GM23338 (cell line): Measurements from ENCODE around the gene DNAJC12. TPM values are rescaled to one million over a fixed set of nuclear protein-coding genes. Genes with fewer than 3 reads are reported as not detected.

Source experiments
- ATAC-seq: fragments of 200-7000 bp; cut with Tn5 transposase; 3 replicates; pipeline ENCODE4 v1.9.1; 2020
- DNase-seq: peaks from one replicate; pipeline ENCODE4 v3.0.0-alpha.2; 2015; ENCODE audit warnings: low spot score
- H2AFZ ChIP-seq: fragments of 200-600 bp; sonication (generic); 2 replicates; pipeline ENCODE4 v1.8.0; 2016; ENCODE audit warnings: antibody characterized with exemption, mild to moderate bottlenecking, moderate library complexity
- H3F3A ChIP-seq: fragments of 200-600 bp; sonication (generic); replicated peaks from 2 replicates; pipeline ENCODE4 v1.8.0; 2017; ENCODE audit warnings: antibody characterized with exemption, mixed run types, low read depth
- H3K27ac ChIP-seq: fragments of 200-600 bp; sonication (generic); 2 replicates; pipeline ENCODE4 v1.6.1; 2016; ENCODE audit warnings: low read depth
- H3K27me3 ChIP-seq: fragments of 200-600 bp; sonication (generic); 2 replicates; pipeline ENCODE4 v1.8.0; 2016; ENCODE audit warnings: mild to moderate bottlenecking, mixed run types, moderate library complexity; ENCODE audit not compliant: insufficient read depth
- H3K36me3 ChIP-seq: fragments of 200-600 bp; sonication (generic); 2 replicates; pipeline ENCODE4 v1.8.0; 2016; ENCODE audit warnings: mild to moderate bottlenecking; ENCODE audit not compliant: insufficient read depth
- H3K4me1 ChIP-seq: fragments of 200-600 bp; sonication (generic); 2 replicates; pipeline ENCODE4 v1.8.0; 2016; ENCODE audit warnings: mild to moderate bottlenecking, moderate library complexity; ENCODE audit not compliant: insufficient read depth
- H3K4me2 ChIP-seq: fragments of 200-600 bp; sonication (generic); 2 replicates; pipeline ENCODE4 v1.7.1; 2017; ENCODE audit warnings: mixed run types
- H3K4me3 ChIP-seq: fragments of 200-600 bp; sonication (generic); 2 replicates; pipeline ENCODE4 v1.6.1; 2016; ENCODE audit warnings: mixed run types
- H3K79me2 ChIP-seq: fragments of 200-600 bp; sonication (generic); replicated peaks from 2 replicates; pipeline ENCODE4 v1.8.0; 2017; ENCODE audit warnings: mild to moderate bottlenecking; ENCODE audit not compliant: insufficient read depth
- H3K9me2 ChIP-seq: fragments of 200-600 bp; sonication (generic); 2 replicates; pipeline ENCODE4 v1.8.0; 2017; ENCODE audit not compliant: insufficient read depth
- H4K20me1 ChIP-seq: fragments of 200-600 bp; sonication (generic); replicated peaks from 2 replicates; pipeline ENCODE4 v1.8.0; 2017; ENCODE audit warnings: mild to moderate bottlenecking; ENCODE audit not compliant: insufficient read depth
- H3K27ac Mint-ChIP-seq: 2 replicates; pipeline ENCODE4 v1.8.0; 2020; ENCODE audit warnings: inconsistent platforms, mild to moderate bottlenecking, moderate library complexity, mixed read lengths
- H3K27me3 Mint-ChIP-seq: 3 replicates; pipeline ENCODE4 v1.8.0; 2022; ENCODE audit warnings: low read depth, mild to moderate bottlenecking, moderate library complexity, mixed read lengths, inconsistent platforms; ENCODE audit not compliant: insufficient read depth, poor library complexity
- H3K36me3 Mint-ChIP-seq: 3 replicates; pipeline ENCODE4 v1.8.0; 2021; ENCODE audit warnings: low read depth, mild to moderate bottlenecking, inconsistent platforms, moderate library complexity, mixed read lengths
- H3K4me1 Mint-ChIP-seq: 3 replicates; pipeline ENCODE4 v1.8.0; 2020; ENCODE audit warnings: mild to moderate bottlenecking, inconsistent platforms, mixed read lengths
- H3K4me3 Mint-ChIP-seq: 3 replicates; pipeline ENCODE4 v1.8.0; 2021; ENCODE audit warnings: moderate library complexity, mild to moderate bottlenecking, inconsistent platforms, mixed read lengths
- H3K9me3 Mint-ChIP-seq: 3 replicates; pipeline ENCODE4 v1.8.0; 2020; ENCODE audit warnings: moderate library complexity, mild to moderate bottlenecking, inconsistent platforms, mixed read lengths
- CTCF ChIP-seq, 2 experiments: fragments of 200-600 bp in 1 of 2; sonication (generic) in 1 of 2; conservative IDR thresholded peaks; 2 replicates each; pipeline versions ENCODE4 v1.5.1 to v1.6.1; 2016 to 2017; ENCODE audit warnings: antibody characterized with exemption in 2 of 2, low read depth in 2 of 2, mild to moderate bottlenecking in 2 of 2, moderate library complexity in 1 of 2
- ETS1 ChIP-seq: IDR thresholded peaks from 2 replicates; pipeline ENCODE4 v1.6.1; 2016; ENCODE audit warnings: antibody characterized with exemption
- EZH2 ChIP-seq: fragments of 200-600 bp; sonication (generic); IDR thresholded peaks from one replicate; pipeline ENCODE4 v1.8.0; 2017; ENCODE audit warnings: antibody characterized with exemption, mild to moderate bottlenecking, low read depth; ENCODE audit not compliant: unreplicated experiment
- EZH2phosphoT487 ChIP-seq: fragments of 200-600 bp; sonication (generic); IDR thresholded peaks from one replicate; pipeline ENCODE4 v1.8.1; 2018; ENCODE audit warnings: antibody characterized with exemption; ENCODE audit not compliant: unreplicated experiment
- NANOG ChIP-seq: IDR thresholded peaks from 2 replicates; pipeline ENCODE4 v1.6.1; 2016; ENCODE audit warnings: antibody characterized with exemption, borderline replicate concordance
- POLR2AphosphoS5 ChIP-seq: IDR thresholded peaks from 2 replicates; pipeline ENCODE4 v1.6.1; 2016; ENCODE audit warnings: antibody characterized with exemption, low read depth
- REST ChIP-seq: IDR thresholded peaks from one replicate; pipeline ENCODE4 v1.6.1; 2018; ENCODE audit warnings: antibody characterized with exemption; ENCODE audit not compliant: unreplicated experiment
- STAT1 ChIP-seq: IDR thresholded peaks from one replicate; pipeline ENCODE4 v1.6.1; 2016; ENCODE audit warnings: antibody characterized with exemption; ENCODE audit not compliant: unreplicated experiment
- ZNF114 ChIP-seq: fragments of 250-450 bp; sonication (Bioruptor Pico); IDR thresholded peaks from 2 replicates; pipeline ENCODE4 v1.5.0; 2020; ENCODE audit warnings: mild to moderate bottlenecking, moderate library complexity
- ZNF331 ChIP-seq: fragments of 250-450 bp; sonication (Bioruptor Pico); IDR thresholded peaks from 2 replicates; pipeline ENCODE4 v1.5.0; 2020; ENCODE audit warnings: low read depth, mild to moderate bottlenecking, moderate library complexity
- ZNF462 ChIP-seq: fragments of 250-450 bp; sonication (Bioruptor Pico); IDR thresholded peaks from 2 replicates; pipeline ENCODE4 v1.5.0; 2020; ENCODE audit warnings: mild to moderate bottlenecking, moderate library complexity
- polyA plus RNA-seq: library from polyadenylated mRNA; unstranded; fragments of >200 nt; fragmentation: Nextera tagmentation; extraction: Ambion mirVana; gene quantifications from 2 replicates; pipeline ENCODE4 v1.2.1, GENCODE V29; 2016
- total RNA-seq: library from RNA; depleted of rRNA; stranded (reverse); fragments of >200 nt; shearing (Covaris generic); gene quantifications from 2 replicates; pipeline ENCODE4 v1.2.3, GENCODE V29; 2014

The DNAJC12 gene
- total and polyA plus RNA-seq, 2 experiments from 2014 or later: 2.2 to 4.5 TPM

- TF ChIP-seq ZNF462 (CRISPR knock-in tag) (no peak), EZH2 (no peak), POLR2AphosphoS5 (no peak), EZH2phosphoT487 (no peak), CTCF (conservative IDR thresholded peaks at IDR 0.05; ENCODE audit: low read depth in 2 of 2) (no peak), NANOG (no peak), STAT1 (no peak)
Observed at GRCh38 chr10:67864607-67865371, 26.8 kb upstream of the DNAJC12 start (continued).

- H3K9me2 ChIP-seq: no peaks in the 10 kb centered on the region
- H3K27ac ChIP-seq: peak overlapping the region; percentile 93
- peak overlapping the region; percentile 10; the same call in 1 of the 3 replicates for H3K4me3 Mint-ChIP-seq
- H3K36me3 Mint-ChIP-seq: no peaks in the 10 kb centered on the region
- peaks cover 30% of the 10 kb centered on the region for H3F3A ChIP-seq
- H3K36me3 ChIP-seq: no peaks in the 10 kb centered on the region
- no peaks in the 10 kb centered on the region for H4K20me1 ChIP-seq
- H3K27me3 ChIP-seq: no peaks in the 10 kb centered on the region
- H3K79me2 ChIP-seq: peaks cover 19% of the 10 kb centered on the region; the same call in 1 of the 2 replicates
- peak overlapping the region; percentile 68 for H3K4me2 ChIP-seq
- H3K4me1 Mint-ChIP-seq: peaks cover 28% of the 10 kb centered on the region
- H3K27me3 Mint-ChIP-seq: peaks cover 5% of the 10 kb centered on the region
- H3K4me1 ChIP-seq: peaks cover 38% of the 10 kb centered on the region
- H3K4me3 ChIP-seq: peak overlapping the region; percentile 38
- peak; percentile 12 for DNase-seq
- H3K9me3 Mint-ChIP-seq: no peaks in the 10 kb centered on the region
- peak overlapping the region; percentile 68 for H3K27ac Mint-ChIP-seq
- no peak overlapping the region; the same call in 1 of the 2 replicates for H2AFZ ChIP-seq
- no peak for ATAC-seq
- TF ChIP-seq EZH2 (no peak), STAT1 (no peak), ZNF331 (CRISPR knock-in tag) (no peak), REST (no peak), NANOG (peak; percentile 65), EZH2phosphoT487 (no peak), ZNF114 (CRISPR knock-in tag) (no peak), ETS1 (peak; percentile 35; the same call in 1 of the 2 replicates)
Observed at GRCh38 chr10:67863094-67863493, 25.1 kb upstream of the DNAJC12 start.
